Mesendoderm (in vitro differentiated cells): ENCODE measurements around the gene FAM163B.

Experiments used
- DNase-seq: peaks from one replicate; pipeline ENCODE4 v3.0.0; 2013
- H2AK5ac ChIP-seq: 2 replicates; pipeline ENCODE4 v1.6.1; 2013; ENCODE audit warnings: low read length, inconsistent platforms
- H2BK120ac ChIP-seq: 2 replicates; pipeline ENCODE4 v1.6.1; 2013; ENCODE audit warnings: low read depth, mild to moderate bottlenecking, low read length, moderate library complexity, mixed read lengths
- H2BK15ac ChIP-seq: replicated peaks from 2 replicates; pipeline ENCODE4 v1.6.1; 2013; ENCODE audit warnings: low read depth, mild to moderate bottlenecking, moderate library complexity
- H2BK5ac ChIP-seq: 2 replicates; pipeline ENCODE4 v1.6.1; 2013; ENCODE audit warnings: low read length, inconsistent platforms
- H3K18ac ChIP-seq: 2 replicates; pipeline ENCODE4 v1.6.1; 2013; ENCODE audit warnings: mild to moderate bottlenecking, low read length, mixed read lengths
- H3K23ac ChIP-seq: one replicate; pipeline ENCODE4 v1.6.1; 2013; ENCODE audit warnings: low read length
- H3K27ac ChIP-seq: 2 replicates; pipeline ENCODE4 v1.5.1; 2013; ENCODE audit warnings: low read depth, mild to moderate bottlenecking, inconsistent platforms, low read length, moderate library complexity
- H3K27me3 ChIP-seq: 2 replicates; pipeline ENCODE4 v1.6.1; 2013; ENCODE audit warnings: low read length, control low read depth, mild to moderate bottlenecking, inconsistent platforms; ENCODE audit not compliant: insufficient read depth, poor library complexity
- H3K36me3 ChIP-seq: 2 replicates; pipeline ENCODE4 v1.6.1; 2013; ENCODE audit warnings: low read length, inconsistent platforms; ENCODE audit not compliant: control insufficient read depth, insufficient read depth
- H3K4ac ChIP-seq: one replicate; pipeline ENCODE4 v1.6.1; 2013; ENCODE audit warnings: low read depth, mild to moderate bottlenecking, low read length, moderate library complexity
- H3K4me1 ChIP-seq: 2 replicates; pipeline ENCODE4 v1.6.1; 2013; ENCODE audit warnings: low read depth, low read length, inconsistent platforms; ENCODE audit not compliant: control insufficient read depth
- H3K4me2 ChIP-seq: 2 replicates; pipeline ENCODE4 v1.6.1; 2013; ENCODE audit warnings: low read length
- H3K4me3 ChIP-seq: 2 replicates; pipeline ENCODE4 v1.5.1; 2013; ENCODE audit warnings: mild to moderate bottlenecking, low read length
- H3K56ac ChIP-seq: one replicate; pipeline ENCODE4 v1.6.1; 2013; ENCODE audit warnings: low read length
- H3K79me1 ChIP-seq: 2 replicates; pipeline ENCODE4 v1.6.1; 2013; ENCODE audit warnings: low read length, inconsistent platforms
- H3K79me2 ChIP-seq: 2 replicates; pipeline ENCODE4 v1.6.1; 2013; ENCODE audit warnings: mild to moderate bottlenecking, low read length; ENCODE audit not compliant: control insufficient read depth, insufficient read depth
- H3K9ac ChIP-seq: 2 replicates; pipeline ENCODE4 v1.6.1; 2013; ENCODE audit warnings: low read length, inconsistent platforms
- H4K5ac ChIP-seq: one replicate; pipeline ENCODE4 v1.6.1; 2013; ENCODE audit warnings: low read length
- H4K8ac ChIP-seq: one replicate; pipeline ENCODE4 v1.6.1; 2013; ENCODE audit warnings: low read depth, mild to moderate bottlenecking, control low read depth, low read length, moderate library complexity
- WGBS: extraction: QIAGEN DNeasy Blood & Tissue Kit; methylation state at CpG from one replicate; pipeline ENCODE4 v1.1.7; 2013; ENCODE audit warnings: low lambda C conversion rate, missing lambda C conversion rate; ENCODE audit not compliant: insufficient coverage; ENCODE audit errors: extremely low coverage; 5-methylcytosine and 5-hydroxymethylcytosine counted together

FAM163B gene

GRCh38 chr9:133563291-133563796 is 45.8 kb downstream of the FAM163B start:
- H3K79me2 ChIP-seq: no peaks in the 10 kb centered on the region
- DNase-seq: no peak
- peaks cover 7% of the 10 kb centered on the region for H3K4me1 ChIP-seq
- no peak overlapping the region for H3K23ac ChIP-seq
- H2BK120ac ChIP-seq: no peak overlapping the region
- no peak overlapping the region for H3K27ac ChIP-seq
- H3K36me3 ChIP-seq: no peaks in the 10 kb centered on the region
- H2BK15ac ChIP-seq: no peak overlapping the region
- no CpG with 5 or more reads among the region's 14 CpGs for WGBS
- H3K56ac ChIP-seq: no peak overlapping the region
- H3K27me3 ChIP-seq: no peaks in the 10 kb centered on the region
- no peak overlapping the region for H2AK5ac ChIP-seq
- no peak overlapping the region for H3K9ac ChIP-seq
- no peak overlapping the region for H3K4me3 ChIP-seq
- no peak overlapping the region for H3K4ac ChIP-seq
- no peaks in the 10 kb centered on the region for H3K79me1 ChIP-seq
- H4K5ac ChIP-seq: no peak overlapping the region
- H2BK5ac ChIP-seq: no peak overlapping the region
- no peak overlapping the region for H3K4me2 ChIP-seq
- no peak overlapping the region for H4K8ac ChIP-seq
- H3K18ac ChIP-seq: no peak overlapping the region

- Histone ChIP-seq H3K4me1 (peaks cover 10% of the 10 kb centered on the region), H2AK5ac (no peak overlapping the region), H3K4me2 (no peak overlapping the region), H3K9ac (no peak overlapping the region), H3K79me1 (no peaks in the 10 kb centered on the region), H4K8ac (no peak overlapping the region), H2BK120ac (no peak overlapping the region), H3K36me3 (no peaks in the 10 kb centered on the region), H3K23ac (no peak overlapping the region), H3K27me3 (no peaks in the 10 kb centered on the region), H3K4me3 (no peak overlapping the region), H2BK5ac (no peak overlapping the region), H3K56ac (no peak overlapping the region), H3K27ac (no peak overlapping the region), H3K4ac (no peak overlapping the region), H3K18ac (no peak overlapping the region), H3K79me2 (no peaks in the 10 kb centered on the region), H4K5ac (no peak overlapping the region), H2BK15ac (no peak overlapping the region)
- no CpG with 5 or more reads among the region's 54 CpGs for WGBS
- DNase-seq: no peak
Measured at GRCh38 chr9:133562611-133563290, 46.4 kb downstream of the FAM163B start.

- Histone ChIP-seq H3K27me3 (no peaks in the 10 kb centered on the region), H2AK5ac (no peak overlapping the region), H2BK15ac (no peak overlapping the region), H3K23ac (no peak overlapping the region), H3K4me3 (no peak overlapping the region), H3K4me1 (peaks cover 12% of the 10 kb centered on the region), H3K18ac (no peak overlapping the region), H3K36me3 (no peaks in the 10 kb centered on the region), H4K5ac (no peak overlapping the region), H3K79me2 (no peaks in the 10 kb centered on the region), H3K9ac (no peak overlapping the region), H3K4ac (no peak overlapping the region), H2BK120ac (no peak overlapping the region), H3K4me2 (no peak overlapping the region), H3K56ac (no peak overlapping the region), H4K8ac (no peak overlapping the region), H3K27ac (no peak overlapping the region), H2BK5ac (no peak overlapping the region), H3K79me1 (no peaks in the 10 kb centered on the region)
- no CpG with 5 or more reads among the region's 32 CpGs for WGBS
- no peak for DNase-seq
Measured at GRCh38 chr9:133561976-133562554, 47.1 kb downstream of the FAM163B start.

- H3K4me3 ChIP-seq: no peak overlapping the region
- no CpG with 5 or more reads among the region's 22 CpGs for WGBS
- H3K23ac ChIP-seq: no peak overlapping the region
- no peak overlapping the region for H2AK5ac ChIP-seq
- no peak overlapping the region for H2BK15ac ChIP-seq
- no peak overlapping the region for H3K9ac ChIP-seq
- DNase-seq: no peak
- peaks cover 12% of the 10 kb centered on the region for H3K4me1 ChIP-seq
- H2BK5ac ChIP-seq: no peak overlapping the region
- no peaks in the 10 kb centered on the region for H3K36me3 ChIP-seq
- H4K5ac ChIP-seq: no peak overlapping the region
- H3K56ac ChIP-seq: no peak overlapping the region
- no peaks in the 10 kb centered on the region for H3K79me2 ChIP-seq
- no peak overlapping the region for H3K18ac ChIP-seq
- no peak overlapping the region for H4K8ac ChIP-seq
- no peak overlapping the region for H3K4ac ChIP-seq
- H3K79me1 ChIP-seq: no peaks in the 10 kb centered on the region
- no peak overlapping the region for H2BK120ac ChIP-seq
- H3K27ac ChIP-seq: no peak overlapping the region
- H3K4me2 ChIP-seq: no peak overlapping the region
- H3K27me3 ChIP-seq: no peaks in the 10 kb centered on the region
Measured at GRCh38 chr9:133560944-133561343, 48.2 kb downstream of the FAM163B start.

- Histone ChIP-seq H3K79me2 (no peaks in the 10 kb centered on the region), H3K27ac (no peak overlapping the region), H2BK15ac (no peak overlapping the region), H4K5ac (no peak overlapping the region), H3K4me1 (peaks cover 12% of the 10 kb centered on the region), H3K9ac (no peak overlapping the region), H2AK5ac (no peak overlapping the region), H2BK5ac (no peak overlapping the region), H3K79me1 (no peaks in the 10 kb centered on the region), H3K36me3 (no peaks in the 10 kb centered on the region), H2BK120ac (no peak overlapping the region), H3K4ac (no peak overlapping the region), H3K4me2 (no peak overlapping the region), H3K4me3 (no peak overlapping the region), H3K27me3 (no peaks in the 10 kb centered on the region), H3K56ac (peak overlapping the region; percentile 15), H4K8ac (no peak overlapping the region), H3K18ac (no peak overlapping the region), H3K23ac (no peak overlapping the region)
- WGBS: no CpG with 5 or more reads among the region's 15 CpGs
- no peak for DNase-seq
Measured at GRCh38 chr9:133560311-133560710, 48.9 kb downstream of the FAM163B start.
